SK-N-SH treated with all-trans-retinoic acid at 6 μM for 48 hours (cell line): ENCODE results near the gene DENND2A.

Experiments
- ATAC-seq: fragments of 200-7000 bp; cut with Tn5 transposase; 3 replicates; pipeline ENCODE4 v1.9.1; 2020; ENCODE audit warnings: mild to moderate bottlenecking, moderate library complexity
- ARNTL ChIP-seq: fragments of 450-650 bp; formaldehyde crosslinking; IDR thresholded peaks from 2 replicates; pipeline ENCODE4 v1.5.0; 2020; ENCODE audit warnings: low read depth, mild to moderate bottlenecking, moderate library complexity, borderline replicate concordance
- BACH2 ChIP-seq: fragments of 250-450 bp; sonication (Bioruptor Pico); IDR thresholded peaks from 2 replicates; pipeline ENCODE4 v1.9.0; 2021; ENCODE audit warnings: mild to moderate bottlenecking, borderline replicate concordance
- CREB5 ChIP-seq: fragments of 250-450 bp; sonication (Bioruptor Pico); IDR thresholded peaks from 2 replicates; pipeline ENCODE4 v1.5.1; 2020; ENCODE audit warnings: low read depth, mild to moderate bottlenecking, moderate library complexity
- CSRNP3 ChIP-seq: fragments of 250-450 bp; sonication (Bioruptor Pico); IDR thresholded peaks from 2 replicates; pipeline ENCODE4 v1.5.1; 2021; ENCODE audit warnings: mild to moderate bottlenecking, moderate library complexity
- ESRRG ChIP-seq: fragments of 250-450 bp; sonication (Bioruptor Pico); IDR thresholded peaks from 2 replicates; pipeline ENCODE4 v1.6.1; 2021; ENCODE audit warnings: mild to moderate bottlenecking
- GLIS3 ChIP-seq: fragments of 250-450 bp; sonication (Bioruptor Pico); IDR thresholded peaks from 2 replicates; pipeline ENCODE4 v1.5.0; 2020; ENCODE audit warnings: mild to moderate bottlenecking, moderate library complexity
- OSR1 ChIP-seq: fragments of 250-450 bp; sonication (Bioruptor Pico); IDR thresholded peaks from 2 replicates; pipeline ENCODE4 v1.8.0; 2022; ENCODE audit warnings: moderate library complexity, mild to moderate bottlenecking, inconsistent platforms
- PATZ1 ChIP-seq: fragments of 250-450 bp; sonication (Bioruptor Pico); IDR thresholded peaks from 2 replicates; pipeline ENCODE4 v1.8.0; 2020; ENCODE audit warnings: mild to moderate bottlenecking, moderate library complexity, borderline replicate concordance
- PPARA ChIP-seq: fragments of 250-450 bp; sonication (Bioruptor Pico); IDR thresholded peaks from 2 replicates; pipeline ENCODE4 v1.5.0; 2020; ENCODE audit warnings: mild to moderate bottlenecking, borderline replicate concordance
- RARB ChIP-seq: fragments of 250-450 bp; sonication (Bioruptor Pico); IDR thresholded peaks from 2 replicates; pipeline ENCODE4 v1.8.0; 2021; ENCODE audit warnings: mild to moderate bottlenecking, moderate library complexity
- SNAI2 ChIP-seq: fragments of 250-450 bp; sonication (Bioruptor Pico); IDR thresholded peaks from 2 replicates; pipeline ENCODE4 v1.5.0; 2020; ENCODE audit warnings: mild to moderate bottlenecking, moderate library complexity
- TCF4 ChIP-seq: fragments of 250-450 bp; sonication (Bioruptor Pico); IDR thresholded peaks from 2 replicates; pipeline ENCODE4 v1.8.0; 2021; ENCODE audit warnings: mild to moderate bottlenecking, moderate library complexity, borderline replicate concordance
- TOX ChIP-seq: fragments of 250-450 bp; sonication (Bioruptor Pico); IDR thresholded peaks from 2 replicates; pipeline ENCODE4 v1.8.0; 2021; ENCODE audit warnings: mild to moderate bottlenecking, moderate library complexity, borderline replicate concordance
- TSHZ2 ChIP-seq: fragments of 250-450 bp; sonication (Bioruptor Pico); IDR thresholded peaks from 2 replicates; pipeline ENCODE4 v1.5.0; 2020; ENCODE audit warnings: mild to moderate bottlenecking, moderate library complexity
- ZC3H10 ChIP-seq: fragments of 250-450 bp; sonication (Bioruptor Pico); IDR thresholded peaks from 2 replicates; pipeline ENCODE4 v1.5.1; 2021; ENCODE audit warnings: mild to moderate bottlenecking, moderate library complexity
- ZFP30 ChIP-seq: fragments of 450-650 bp; formaldehyde crosslinking; IDR thresholded peaks from 2 replicates; pipeline ENCODE4 v1.5.0; 2022; ENCODE audit warnings: mild to moderate bottlenecking, moderate library complexity
- ZNF8 ChIP-seq: fragments of 450-650 bp; formaldehyde crosslinking; IDR thresholded peaks from 2 replicates; pipeline ENCODE4 v1.5.0; 2020; ENCODE audit warnings: mild to moderate bottlenecking, moderate library complexity

The DENND2A gene

GRCh38 chr7:140685407-140686087 lies 44.9 kb upstream of the DENND2A start (continued):
- no peak for TF ChIP-seq PATZ1 (CRISPR knock-in tag)

- TF ChIP-seq ZC3H10 (CRISPR knock-in tag) (no peak), ESRRG (CRISPR knock-in tag) (no peak), GLIS3 (CRISPR knock-in tag) (no peak), OSR1 (no peak), PPARA (CRISPR knock-in tag) (no peak), ZNF8 (CRISPR knock-in tag) (no peak), TSHZ2 (no peak), CSRNP3 (CRISPR knock-in tag) (no peak)
- no peak for ATAC-seq
Observed at GRCh38 chr7:140684066-140684950, 43.7 kb upstream of the DENND2A start.

- TF ChIP-seq ZC3H10 (CRISPR knock-in tag) (no peak), TCF4 (CRISPR knock-in tag) (no peak), ZFP30 (CRISPR knock-in tag) (no peak), PPARA (CRISPR knock-in tag) (no peak), SNAI2 (CRISPR knock-in tag) (no peak), RARB (no peak), OSR1 (no peak), TOX (CRISPR knock-in tag) (no peak), PATZ1 (CRISPR knock-in tag) (no peak), ARNTL (CRISPR knock-in tag) (no peak), BACH2 (CRISPR knock-in tag) (no peak), TSHZ2 (no peak), CREB5 (CRISPR knock-in tag) (no peak), ESRRG (CRISPR knock-in tag) (no peak)
- TF ChIP-seq, all 23 proteins: peak for 0
- no peak for ATAC-seq
Observed at GRCh38 chr7:140683657-140684056, 43.0 kb upstream of the DENND2A start.
